Occipital lobe (tissue), 3 donors: Measurements from ENCODE around the gene TUBA1B. TPM values are rescaled to one million over a fixed set of nuclear protein-coding genes. Genes with fewer than 3 reads are reported as not detected.
A peak's percentile ranks its signal among the peaks of the same experiment; 100 is the strongest.

Experiments used
- DNase-seq: peaks from one replicate; lab custom pipeline; 2025; lab: John Stamatoyannopoulos, UW
- small RNA-seq: library from RNA; depleted of rRNA; stranded (forward); fragments of <200 nt; gene quantifications from one replicate; pipeline ENCODE3, GENCODE V24; 2014
- total RNA-seq: library from RNA; depleted of rRNA; stranded (reverse); fragments of >200 nt; gene quantifications from one replicate; pipeline ENCODE4 v1.2.3, GENCODE V29; 2014

Gene TUBA1B
- total RNA-seq, 1 donor from 2014 or later: 1,492 TPM

DNA sequence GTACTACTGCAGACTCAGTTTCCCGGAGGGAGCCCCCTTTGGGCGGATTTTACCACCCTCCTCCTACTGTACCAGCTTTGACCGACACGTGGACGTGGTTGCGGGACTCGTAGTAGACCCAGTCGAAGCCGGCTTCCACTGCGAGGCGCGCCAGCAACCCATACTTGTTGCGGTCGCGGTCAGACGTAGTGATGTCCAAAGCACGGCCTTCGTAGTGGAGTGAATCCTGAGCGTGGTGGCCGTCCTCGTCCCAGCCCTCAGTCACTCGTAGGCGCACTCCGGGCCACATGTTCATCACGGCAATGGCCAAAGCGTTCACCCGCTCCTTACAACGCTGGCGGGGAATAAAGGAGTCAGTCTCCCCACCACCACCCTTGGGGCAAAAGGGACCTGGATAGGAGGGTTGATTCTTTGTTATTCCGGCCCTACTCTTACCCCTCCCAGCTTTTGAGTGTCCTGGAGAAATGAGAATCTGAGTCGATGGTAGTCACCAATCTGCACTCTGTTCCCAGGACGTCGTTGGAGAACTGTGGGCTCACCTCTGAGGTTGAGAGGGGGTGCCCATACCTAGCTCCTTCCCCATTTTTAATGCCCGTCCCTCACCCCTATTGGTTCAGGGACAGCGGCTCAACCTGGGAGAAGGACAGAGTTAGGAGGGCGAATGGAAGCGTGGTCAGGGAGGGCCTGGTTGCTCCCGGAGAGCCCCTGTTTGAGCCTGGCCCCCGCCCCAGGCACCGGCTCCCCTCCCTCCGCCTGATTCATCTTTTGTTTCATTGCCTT, 39.9 kb downstream of the TUBA1B start:
- DNase-seq: no peak

DNA sequence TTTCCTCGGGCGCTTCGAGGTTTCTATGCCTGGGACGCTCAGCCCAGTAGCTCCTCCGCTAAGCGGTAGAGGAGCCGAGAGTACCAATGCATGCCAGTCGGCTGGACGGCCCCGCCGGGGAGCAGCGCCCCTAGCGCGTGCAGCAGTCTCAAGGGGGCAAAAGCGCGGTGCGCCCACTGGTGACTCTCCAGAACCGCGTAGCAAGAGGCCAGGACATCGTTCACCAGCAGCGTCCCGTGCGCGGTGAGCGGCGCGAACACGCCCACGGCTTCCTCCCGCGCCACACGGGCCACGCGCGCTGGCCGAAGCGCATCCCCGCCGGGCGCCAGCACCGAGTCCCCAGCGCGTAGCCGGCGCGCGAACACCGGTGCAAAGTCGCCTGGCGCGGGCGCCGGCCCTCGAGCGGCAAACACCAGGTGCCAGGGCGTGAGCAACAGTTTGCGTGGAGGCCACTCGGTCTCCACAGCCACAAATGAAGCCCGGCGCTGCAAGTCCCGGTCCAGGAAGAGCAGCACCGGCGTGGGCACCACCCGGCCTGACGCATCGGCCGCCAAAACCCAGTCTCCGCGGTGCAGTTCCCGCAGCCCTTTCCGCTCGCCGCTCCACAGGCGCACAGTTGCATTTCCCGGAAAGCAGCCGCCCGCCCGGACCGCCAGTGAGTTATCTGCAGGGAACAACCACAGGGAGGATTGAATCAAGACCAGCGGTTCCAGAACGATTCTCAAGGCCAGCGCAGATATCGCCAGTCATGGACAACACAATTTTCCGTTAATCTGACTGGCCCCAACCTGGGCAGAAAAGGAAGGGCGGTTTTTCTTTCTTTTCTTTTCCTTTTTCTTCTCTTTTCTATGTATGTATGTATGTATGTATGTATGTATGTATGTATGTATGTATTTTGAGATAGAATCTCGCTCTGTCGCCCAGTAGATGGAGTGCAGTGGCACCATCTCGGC, 41.1 kb downstream of the TUBA1B start:
- DNase-seq: peak; percentile 28

DNA sequence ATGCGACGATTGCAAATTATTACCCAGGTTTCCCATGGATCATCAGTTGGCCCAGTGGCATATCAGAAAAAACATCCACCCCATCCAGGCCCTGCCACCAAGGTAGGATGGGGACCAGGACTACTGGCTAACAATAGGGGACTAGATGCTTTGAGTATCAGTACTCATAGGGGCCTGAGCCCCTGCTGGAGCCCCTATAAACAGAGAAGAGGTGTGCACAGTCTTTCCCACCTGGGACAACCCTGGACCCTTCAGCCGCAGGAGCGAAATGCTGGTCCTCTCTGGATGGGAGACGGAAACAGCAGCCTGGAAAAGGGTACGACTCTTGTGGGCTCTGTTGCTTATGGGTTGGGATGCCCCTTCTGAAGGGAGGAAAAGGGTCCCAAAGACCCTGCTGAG, 42.3 kb downstream of the TUBA1B start:
- no peak for DNase-seq

DNA sequence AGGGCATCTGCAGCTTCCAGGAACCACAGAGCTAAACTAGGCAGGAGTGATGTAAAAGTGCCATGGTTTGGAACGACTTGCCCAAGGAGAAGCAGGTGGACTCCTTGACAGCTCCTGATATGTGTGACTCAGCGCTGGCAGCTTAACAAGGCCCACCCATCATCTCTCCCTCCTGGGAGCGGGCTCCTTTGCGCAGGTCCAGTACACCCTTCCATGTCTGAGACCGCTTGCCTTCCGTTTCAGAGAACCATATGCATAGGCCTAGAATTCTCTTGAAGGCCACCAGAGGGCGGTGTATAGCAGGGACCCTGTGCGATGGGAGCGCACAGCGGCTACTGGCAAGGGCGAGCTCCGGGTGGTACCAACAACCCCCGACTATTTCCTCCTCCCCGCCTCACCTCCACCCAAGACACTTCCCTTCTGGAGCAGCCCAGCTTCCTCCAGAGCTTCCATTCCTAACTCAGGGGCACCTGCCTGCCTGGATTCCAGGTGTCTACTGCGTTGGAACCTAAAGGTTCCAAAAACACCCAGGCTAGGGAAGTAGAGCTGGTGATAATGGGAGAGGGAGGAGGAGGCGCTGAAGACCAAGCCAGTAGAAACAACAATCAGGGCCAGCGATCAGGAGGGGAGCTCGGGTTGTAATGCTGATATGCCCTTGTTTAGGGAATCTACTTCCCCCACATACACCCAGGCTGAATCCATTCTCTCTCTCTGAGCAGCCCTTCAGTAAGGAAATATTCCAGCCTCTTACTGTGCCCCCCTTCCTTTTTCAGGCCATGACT, 42.9 kb downstream of the TUBA1B start:
- peak; percentile 77 for DNase-seq

DNA sequence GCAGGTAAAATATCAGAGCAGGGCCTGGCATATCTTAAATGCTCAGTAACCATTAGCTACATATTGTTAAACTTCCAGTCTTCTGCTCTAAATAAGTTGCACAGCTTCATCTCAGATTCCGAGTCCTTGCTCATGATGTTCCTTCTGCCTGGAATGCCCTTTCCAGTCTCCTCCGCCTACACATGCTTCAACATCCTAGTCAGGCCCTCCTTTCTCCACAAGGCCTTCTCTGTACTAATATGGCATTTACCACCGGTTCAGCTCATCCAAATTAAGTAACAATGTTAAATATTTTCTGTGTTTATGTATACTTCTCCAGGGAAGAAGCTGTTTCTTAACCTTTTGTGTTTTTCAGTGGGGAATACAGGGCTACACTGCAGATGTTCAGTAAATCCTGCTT, 45.1 kb downstream of the TUBA1B start:
- no peak for DNase-seq

DNA sequence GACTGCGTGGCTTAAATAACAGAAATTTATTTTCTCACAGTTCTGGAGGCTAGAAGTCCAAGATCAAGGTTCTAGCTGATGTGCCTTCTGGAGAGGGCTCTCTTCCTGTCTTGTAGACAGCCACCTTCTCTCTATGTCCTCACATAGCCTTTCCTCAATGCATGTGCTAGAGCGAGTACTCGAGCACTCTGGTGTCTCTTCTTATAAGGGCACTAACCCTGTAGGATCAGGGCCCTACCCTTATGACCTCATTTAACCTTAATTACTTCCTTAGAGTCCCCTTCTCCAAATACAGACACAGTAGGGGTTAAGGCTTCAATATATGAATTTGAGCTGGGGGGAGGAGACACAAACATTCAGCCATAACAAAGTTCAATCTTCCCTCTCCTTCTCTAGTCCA, 46.8 kb downstream of the TUBA1B start:
- no peak for DNase-seq

DNA sequence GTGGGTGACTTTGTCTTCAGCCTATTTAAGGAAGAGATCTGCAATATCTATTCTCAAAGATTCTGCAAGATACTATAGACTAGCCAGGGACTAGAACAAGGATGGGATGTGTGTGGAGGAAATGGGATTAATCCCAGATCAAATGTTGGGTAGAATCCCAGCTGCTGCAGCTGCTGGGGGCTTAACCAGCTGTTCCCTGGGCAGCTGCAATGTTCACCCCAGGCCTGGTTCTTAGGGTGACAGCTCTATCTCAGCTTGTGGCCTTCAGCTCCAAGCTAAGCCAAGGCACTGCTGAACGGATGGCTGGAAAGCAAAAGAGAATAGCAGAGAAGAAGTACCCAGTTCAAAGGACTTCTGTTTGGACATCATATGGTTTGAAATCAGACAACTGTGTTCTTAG, 51.4 kb downstream of the TUBA1B start:
- DNase-seq: no peak

Small RNA genes lying within 50 kb of the gene (small RNA-seq; reads per million reads assigned to genes)
- not detected for gene RF00019

Other genes with a start within 250 kb of the TUBA1B start
- 3.6 TPM for gene FKBP11, start 205.9 kb downstream of the TUBA1B start, total RNA-seq
- 67.5 TPM for gene ARF3, start 173.9 kb downstream of the TUBA1B start, total RNA-seq
- gene WNT10B, start 159.7 kb downstream of the TUBA1B start, total RNA-seq: 6.2 TPM
- gene WNT1, start 153.1 kb downstream of the TUBA1B start, total RNA-seq: not detected
- gene DDN, start 132.0 kb downstream of the TUBA1B start, total RNA-seq: 9.2 TPM
- 27.9 TPM for gene PRKAG1, start 112.6 kb downstream of the TUBA1B start, total RNA-seq
- gene KMT2D, start 70.6 kb downstream of the TUBA1B start, total RNA-seq: 17.6 TPM
- gene RHEBL1, start 61.4 kb downstream of the TUBA1B start, total RNA-seq: 0.78 TPM
- 0.47 TPM for gene DHH, start 36.6 kb downstream of the TUBA1B start, total RNA-seq
- 90.8 TPM for gene LMBR1L, start 20.5 kb downstream of the TUBA1B start, total RNA-seq
- 9,948 TPM for gene TUBA1A, start 57.7 kb upstream of the TUBA1B start, total RNA-seq
- 33.5 TPM for gene TUBA1C, start 133.7 kb upstream of the TUBA1B start, total RNA-seq
- not detected for gene PRPH, start 163.8 kb upstream of the TUBA1B start, total RNA-seq
- 1.2 TPM for gene TROAP, start 191.9 kb upstream of the TUBA1B start, total RNA-seq
- 0.16 TPM for gene C1QL4, start 205.8 kb upstream of the TUBA1B start, total RNA-seq
- gene DNAJC22, start 215.5 kb upstream of the TUBA1B start, total RNA-seq: 0.78 TPM
- 58.2 TPM for gene SPATS2, start 236.1 kb upstream of the TUBA1B start, total RNA-seq